GM21367 (cell line): ENCODE results near the gene EVX1.

Experiments
- ATAC-seq: cut with Tn5 transposase; IDR thresholded peaks from one replicate; pipeline ENCODE4 v1.9.1; 2021; ENCODE audit not compliant: unreplicated experiment

EVX1 gene

GRCh38 chr7:27248427-27248806 is 5.8 kb downstream of the EVX1 start:
- no peak for ATAC-seq

- no peak for ATAC-seq
Measured at GRCh38 chr7:27248911-27249723, 6.5 kb downstream of the EVX1 start.

GRCh38 chr7:27249724-27250556 is 7.3 kb downstream of the EVX1 start:
- ATAC-seq: no peak

GRCh38 chr7:27250557-27251070 is 8.0 kb downstream of the EVX1 start:
- ATAC-seq: no peak

GRCh38 chr7:27251136-27251651 is 8.6 kb downstream of the EVX1 start:
- no peak for ATAC-seq

DNA sequence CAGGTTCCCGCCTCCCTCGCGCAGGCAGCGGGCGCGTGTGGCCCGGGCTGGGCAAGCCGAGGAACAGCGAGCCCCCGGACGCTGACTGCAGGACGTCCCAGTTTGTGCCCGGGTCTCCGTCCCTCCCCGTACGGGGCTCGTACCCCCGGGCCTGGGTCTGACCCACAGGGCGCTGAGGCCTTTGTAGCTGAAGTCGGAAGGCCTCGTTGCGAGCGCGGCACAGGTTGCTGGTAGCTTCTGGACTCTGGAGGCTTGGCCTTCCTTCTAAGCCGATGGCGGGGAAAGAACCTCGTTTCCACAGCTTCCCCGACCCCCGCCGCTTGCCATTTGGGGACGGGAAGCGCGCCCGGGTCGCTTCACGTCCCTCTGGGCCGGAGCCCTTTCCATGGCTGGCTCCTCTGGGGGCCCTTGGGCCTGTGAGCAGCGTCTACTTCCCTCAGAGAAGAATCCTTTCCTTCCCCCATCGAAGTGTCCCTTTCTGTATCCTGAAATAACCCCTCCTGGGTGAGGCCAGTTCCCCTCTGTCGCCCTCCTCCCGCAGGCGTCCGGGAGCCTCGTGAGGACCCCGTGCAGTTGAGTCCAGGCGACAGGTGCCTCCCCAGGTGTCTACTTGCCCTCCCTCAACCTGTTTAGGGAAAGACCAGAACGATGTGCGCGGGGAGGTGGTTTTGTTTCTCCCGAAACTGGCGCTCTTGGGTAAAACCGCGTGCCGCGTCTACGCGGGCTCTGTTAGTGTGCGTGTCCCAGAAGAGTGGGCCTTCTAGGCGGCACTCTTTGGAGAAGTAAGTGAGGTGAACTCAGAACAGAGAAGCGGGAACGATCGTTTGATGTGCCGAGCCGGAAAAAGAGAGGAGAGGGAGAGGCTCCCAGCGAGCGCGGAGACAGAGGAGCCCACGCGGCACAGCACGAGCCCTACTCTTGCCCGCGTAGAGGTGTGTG is 9.3 kb downstream of the EVX1 start:
- ATAC-seq: no peak

DNA sequence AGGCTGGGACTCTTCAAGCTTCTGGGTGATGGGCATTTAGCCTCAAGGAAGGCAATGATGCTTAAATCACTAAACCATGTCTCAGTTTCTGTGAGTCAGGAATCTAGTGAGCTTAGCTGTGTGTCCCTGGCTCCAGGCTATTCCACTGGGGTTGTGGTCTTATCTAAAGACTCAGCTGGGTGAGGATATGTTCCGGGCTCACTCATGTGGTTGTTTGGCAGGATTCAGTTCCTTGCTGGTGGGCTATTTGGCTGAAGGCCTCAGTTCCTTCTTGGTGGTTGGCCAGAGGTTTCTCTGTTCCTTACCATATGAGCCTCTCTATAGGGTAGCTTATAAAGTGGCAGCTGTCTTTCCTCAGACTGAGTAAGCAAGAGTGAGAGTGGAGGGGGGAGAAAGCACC is 12.0 kb downstream of the EVX1 start:
- no peak for ATAC-seq

GRCh38 chr7:27260211-27260610 is 17.6 kb downstream of the EVX1 start:
- ATAC-seq: no peak

GRCh38 chr7:27262121-27262520 is 19.5 kb downstream of the EVX1 start:
- ATAC-seq: no peak

DNA sequence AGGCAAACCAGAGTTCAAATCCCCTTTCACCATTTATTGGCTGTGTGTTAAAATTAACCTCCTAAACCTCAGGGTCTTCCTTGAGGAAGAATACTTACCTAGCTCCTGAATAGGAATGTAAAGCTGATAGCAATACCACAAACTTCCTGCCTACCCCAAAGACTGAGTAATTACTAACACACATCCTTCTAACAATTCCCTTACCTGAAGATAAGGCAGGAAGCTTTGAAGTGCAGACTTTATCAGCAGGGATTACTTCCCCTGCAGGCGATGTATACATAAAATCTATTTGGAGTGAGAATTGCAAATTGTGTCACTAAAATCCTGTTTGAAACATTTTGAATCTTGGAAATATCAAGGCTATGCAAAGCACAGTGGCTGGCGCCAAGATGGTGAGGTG is 21.2 kb downstream of the EVX1 start:
- ATAC-seq: no peak

- no peak for ATAC-seq
Measured at GRCh38 chr7:27269455-27269854, 26.9 kb downstream of the EVX1 start.

DNA sequence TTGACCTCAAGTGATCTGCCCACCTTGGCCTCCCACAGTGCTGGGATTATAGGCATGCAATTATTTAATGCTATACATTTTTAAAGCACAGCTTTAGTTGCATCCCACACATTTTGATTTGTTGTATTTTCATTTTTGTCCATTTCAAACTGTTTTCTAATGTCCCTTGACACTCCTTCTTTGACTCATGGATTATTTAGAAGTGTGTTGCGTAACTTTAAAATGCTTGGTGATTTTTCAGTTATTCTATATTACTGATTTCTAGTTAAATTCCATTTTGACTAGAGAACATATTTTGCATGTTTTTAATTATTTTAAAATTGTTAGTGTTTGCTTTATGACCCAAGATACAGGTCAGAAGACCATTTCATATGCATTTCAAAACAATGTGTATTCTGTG is 28.8 kb downstream of the EVX1 start:
- no peak for ATAC-seq

DNA sequence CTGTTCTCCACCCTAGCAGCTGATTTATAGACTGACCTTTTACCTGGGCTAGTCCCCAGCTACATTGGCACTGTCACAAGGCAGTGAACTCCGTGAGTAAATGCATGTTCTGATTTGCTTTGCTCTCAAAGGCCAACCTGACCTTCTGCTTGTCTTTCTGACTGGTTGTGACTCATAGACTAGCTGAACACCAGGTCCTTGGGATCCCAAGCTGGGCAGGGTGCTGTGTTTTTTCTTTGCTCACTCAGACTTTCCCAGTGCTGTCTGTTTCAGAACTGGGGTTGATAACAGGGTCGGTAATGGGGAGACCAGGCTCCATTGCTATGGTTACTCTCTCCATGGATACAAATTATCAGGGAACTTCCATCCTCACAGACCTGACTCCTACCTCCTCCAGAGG is 35.0 kb downstream of the EVX1 start:
- ATAC-seq: no peak

GRCh38 chr7:27283558-27283957 is 41.0 kb downstream of the EVX1 start:
- ATAC-seq: no peak

GRCh38 chr7:27295236-27295635 is 52.6 kb downstream of the EVX1 start:
- no peak for ATAC-seq

DNA sequence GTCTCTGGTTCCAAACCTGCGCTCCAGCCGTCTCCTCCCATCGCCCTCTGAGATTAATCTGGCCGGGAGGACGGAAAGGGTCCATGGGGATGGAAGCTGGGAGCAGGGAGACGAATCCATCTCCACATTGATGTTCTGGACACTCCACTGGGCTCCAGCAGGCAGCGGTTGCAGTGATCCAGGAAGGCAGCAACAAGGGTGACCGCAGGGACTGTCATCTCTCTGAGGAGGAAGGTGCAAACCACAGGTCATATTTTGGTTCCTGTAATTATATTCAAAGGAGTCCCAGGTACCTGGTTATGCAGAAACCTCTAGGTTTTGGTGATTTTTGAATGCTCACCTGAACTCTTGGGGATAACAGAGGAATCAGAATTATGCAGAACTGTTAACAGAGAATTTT is 54.8 kb downstream of the EVX1 start:
- no peak for ATAC-seq
